CD4-positive, alpha-beta T cell (primary cell): ENCODE measurements around the gene ONECUT1. TPM values are rescaled to one million over a fixed set of nuclear protein-coding genes. Genes with fewer than 3 reads are reported as not detected.

ENCODE experiments used
- ATAC-seq: fragments of 200-7000 bp; cut with Tn5 transposase; one replicate; pipeline ENCODE4 v1.10.0; 2022; ENCODE audit warnings: mild to moderate bottlenecking; ENCODE audit not compliant: poor library complexity
- CTCF ChIA-PET: fragments of 350-600 bp; sonication (Branson Sonifier 250); formaldehyde crosslinking; loops from one replicate; lab custom pipeline; 2021; ENCODE audit warnings: antibody characterized with exemption, inconsistent platforms; lab: Charles Lee
- POLR2A ChIA-PET: fragments of 350-600 bp; sonication (Branson Sonifier 250); formaldehyde crosslinking; loops from one replicate; lab custom pipeline; 2021; ENCODE audit warnings: antibody characterized with exemption, inconsistent platforms; lab: Charles Lee
- DNase-seq, 14 experiments: peaks; one replicate each; pipeline ENCODE4 v3.0.0-alpha.2; 2013 to 2020; ENCODE audit warnings: mixed read lengths in 2 of 14
- H3K27ac ChIP-seq, 2 donors: one replicate each; pipeline versions ENCODE4 v1.5.1 to v1.7.0; 2013; ENCODE audit warnings: low read length in 2 of 2, low read depth in 1 of 2, mild to moderate bottlenecking in 1 of 2
- H3K27me3 ChIP-seq, 2 experiments: 1 replicate in 1 of 2; 2 replicates in 1 of 2; pipeline versions ENCODE4 v1.6.1 to v1.7.0; 2013; ENCODE audit warnings: low read length in 2 of 2, control low read depth in 1 of 2, mild to moderate bottlenecking in 1 of 2, moderate library complexity in 1 of 2; ENCODE audit not compliant: insufficient read depth in 2 of 2, control insufficient read depth in 1 of 2
- H3K36me3 ChIP-seq: one replicate; pipeline ENCODE4 v1.6.1; 2013; ENCODE audit warnings: low read length, control low read depth; ENCODE audit not compliant: insufficient read depth
- H3K4me1 ChIP-seq: one replicate; pipeline ENCODE4 v1.6.1; 2013; ENCODE audit warnings: low read length, control low read depth; ENCODE audit not compliant: insufficient read depth
- H3K4me3 ChIP-seq: one replicate; pipeline ENCODE4 v1.5.1; 2013; ENCODE audit warnings: mild to moderate bottlenecking, low read length, moderate library complexity
- H3K9me3 ChIP-seq, 2 experiments: 1 replicate in 1 of 2; 2 replicates in 1 of 2; pipeline versions ENCODE4 v1.6.1 to v1.7.0; 2013; ENCODE audit warnings: low read length in 2 of 2, mild to moderate bottlenecking in 2 of 2, control low read depth in 1 of 2, moderate library complexity in 1 of 2; ENCODE audit not compliant: control insufficient read depth in 1 of 2, insufficient read depth in 1 of 2
- H3K27ac Mint-ChIP-seq: one replicate; pipeline ENCODE4 v1.8.0; 2020; ENCODE audit warnings: mixed read lengths
- H3K27me3 Mint-ChIP-seq: one replicate; pipeline ENCODE4 v1.8.0; 2021; ENCODE audit warnings: mixed read lengths
- H3K36me3 Mint-ChIP-seq: one replicate; pipeline ENCODE4 v1.8.0; 2021; ENCODE audit warnings: low read depth, mixed read lengths
- H3K4me1 Mint-ChIP-seq: one replicate; pipeline ENCODE4 v1.8.0; 2021; ENCODE audit warnings: low read depth, mixed read lengths
- H3K4me3 Mint-ChIP-seq: one replicate; pipeline ENCODE4 v1.8.0; 2020; ENCODE audit warnings: mild to moderate bottlenecking, mixed read lengths
- H3K9me3 Mint-ChIP-seq: one replicate; pipeline ENCODE4 v1.8.0; 2020; ENCODE audit warnings: mixed read lengths
- CTCF ChIP-seq: fragments of 200-600 bp; IDR thresholded peaks from one replicate; pipeline ENCODE4 v1.8.0; 2022; ENCODE audit warnings: antibody characterized with exemption, mild to moderate bottlenecking
- intact Hi-C, 2 experiments: fragments of 100-400 bp; cut with DNase I in 1 of 2; cut with micrococcal nuclease in 1 of 2; formaldehyde crosslinking; loops; one replicate each; pipeline versions ENCODE4 v1.15.1 to v1.9.0; 2023 to 2025; cut with DNase I, micrococcal nuclease
- total RNA-seq, 174 experiments: library from RNA in 2 of 174; stranded (reverse) in 2 of 174; gene quantifications; one replicate each; pipeline ENCODE4 v1.2.3 and lab custom pipeline; 2021 to 2026

ONECUT1 gene
- total RNA-seq, 2 experiments from 2014 or later, result not detected

DNA sequence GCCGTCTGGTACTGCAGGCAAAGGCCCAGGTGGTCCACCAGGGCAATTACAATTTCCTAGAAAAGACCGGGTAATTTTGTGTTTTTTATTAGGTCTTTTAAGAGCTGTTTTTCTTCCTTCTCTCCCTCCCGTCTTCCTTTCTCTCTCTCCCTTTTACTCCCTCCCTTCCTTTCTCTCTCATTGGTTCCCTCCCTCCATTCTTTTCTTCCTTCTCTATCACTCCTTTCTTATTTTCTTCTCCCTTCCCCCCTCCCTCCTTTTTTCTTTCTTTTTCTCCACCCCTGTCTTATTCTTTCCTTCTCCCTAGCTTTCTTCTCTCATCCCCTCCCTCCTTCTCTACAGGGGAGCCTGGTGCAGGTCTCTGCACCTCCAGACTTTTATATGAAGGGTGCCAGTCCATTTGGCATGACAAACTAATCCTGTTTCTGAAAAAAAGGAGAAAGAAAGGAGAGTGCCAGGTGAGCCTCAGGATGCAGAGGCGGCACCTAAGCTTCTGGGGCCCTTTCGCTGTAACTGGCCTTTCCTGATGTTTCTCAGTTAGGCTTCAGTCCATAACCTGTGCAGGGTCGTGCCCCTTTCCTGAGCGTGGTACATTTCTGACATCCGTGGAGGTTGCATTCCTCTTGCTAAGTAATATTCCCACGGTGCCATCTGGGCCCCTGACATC lies 9.1 kb upstream of the ONECUT1 start:
- Mint-ChIP-seq H3K27me3 (peaks cover 98% of the 10 kb centered on the region), H3K4me1 (peaks cover 60% of the 10 kb centered on the region), H3K36me3 (no peaks in the 10 kb centered on the region), H3K4me3 (no peak overlapping the region), H3K27ac (no peak overlapping the region), H3K9me3 (no peaks in the 10 kb centered on the region)
- H3K27ac ChIP-seq, result no peak overlapping the region
- no peak for TF ChIP-seq CTCF
- no peak for ATAC-seq
- H3K9me3 ChIP-seq, result peaks cover 10 to 55% of the 10 kb centered on the region in 2 experiments
- H3K4me3 ChIP-seq, result no peak overlapping the region
- H3K36me3 ChIP-seq, result no peaks in the 10 kb centered on the region
- CTCF ChIA-PET, result no interaction called here
- intact Hi-C loops, result no loop called here
- POLR2A ChIA-PET, result interaction anchor here (1.6 kb wide), 1 partner anchor 10 kb away, joined by 4 read pairs; no protein-coding TSS in a partner anchor
- no peak for DNase-seq
- peaks cover 48% of the 10 kb centered on the region for H3K4me1 ChIP-seq
- peaks cover 96 to 100% of the 10 kb centered on the region in 2 experiments for H3K27me3 ChIP-seq

DNA sequence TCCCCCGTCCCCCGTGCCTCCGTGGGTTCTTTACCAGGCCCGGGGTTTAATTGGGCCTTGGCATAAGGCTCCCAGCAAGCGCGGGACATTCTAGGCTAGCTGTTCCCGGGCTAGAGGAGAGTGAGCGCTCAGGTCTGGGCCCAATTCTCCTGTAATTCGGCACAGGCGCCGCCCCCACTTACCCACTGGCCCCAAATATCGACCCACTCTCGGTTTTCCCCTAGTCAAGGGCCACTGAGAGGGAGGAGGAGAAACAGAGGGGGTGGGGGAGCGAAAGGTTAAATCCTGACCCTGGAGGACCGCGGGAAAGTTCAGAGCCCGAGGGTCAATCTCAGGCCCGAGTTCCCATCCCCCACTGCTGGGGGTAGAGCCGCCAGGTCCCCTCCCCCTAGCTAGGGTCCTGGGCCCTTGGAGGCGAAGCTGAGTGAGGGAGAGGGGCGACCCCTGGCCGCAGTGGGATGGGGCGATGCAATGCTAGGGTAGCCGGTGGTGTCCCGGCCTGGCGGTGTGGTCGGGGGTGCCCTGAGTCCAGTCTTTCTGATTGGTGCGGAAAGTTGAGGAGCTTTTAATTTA lies 8.5 kb upstream of the ONECUT1 start:
- no peaks in the 10 kb centered on the region for H3K36me3 Mint-ChIP-seq
- peaks cover 41% of the 10 kb centered on the region for H3K4me1 ChIP-seq
- DNase-seq, result no peak
- no peak for TF ChIP-seq CTCF
- peaks cover 97 to 100% of the 10 kb centered on the region in 2 experiments for H3K27me3 ChIP-seq
- H3K27ac ChIP-seq, result no peak overlapping the region
- POLR2A ChIA-PET, result interaction anchor here (1.6 kb wide), 1 partner anchor 9 kb away, joined by 4 read pairs; no protein-coding TSS in a partner anchor
- H3K4me3 ChIP-seq, result no peak overlapping the region
- ATAC-seq, result no peak
- peaks cover 10 to 58% of the 10 kb centered on the region in 2 experiments for H3K9me3 ChIP-seq
- intact Hi-C loops, result no loop called here
- CTCF ChIA-PET, result no interaction called here
- no peaks in the 10 kb centered on the region for H3K36me3 ChIP-seq
- H3K4me1 Mint-ChIP-seq, result peaks cover 57% of the 10 kb centered on the region
- peaks cover 100% of the 10 kb centered on the region for H3K27me3 Mint-ChIP-seq
- H3K4me3 Mint-ChIP-seq, result no peak overlapping the region
- no peaks in the 10 kb centered on the region for H3K9me3 Mint-ChIP-seq
- H3K27ac Mint-ChIP-seq, result no peak overlapping the region

GRCh38 chr15:52797625-52798501 lies 7.7 kb upstream of the ONECUT1 start:
- no peaks in the 10 kb centered on the region for H3K36me3 Mint-ChIP-seq
- Histone ChIP-seq H3K27me3 (peaks cover 96 to 99% of the 10 kb centered on the region in 2 experiments), H3K4me3 (no peak overlapping the region), H3K9me3 (peaks cover 10 to 58% of the 10 kb centered on the region in 2 experiments), H3K27ac (no peak overlapping the region), H3K36me3 (no peaks in the 10 kb centered on the region), H3K4me1 (peaks cover 38% of the 10 kb centered on the region)
- ATAC-seq, result no peak
- intact Hi-C loops, result no loop called here
- peaks cover 50% of the 10 kb centered on the region for H3K4me1 Mint-ChIP-seq
- no peak overlapping the region for H3K27ac Mint-ChIP-seq
- CTCF ChIA-PET, result interaction anchor here (1.5 kb wide), 1 partner anchor 11 kb away, joined by 4 read pairs; no protein-coding TSS in a partner anchor
- no peak for TF ChIP-seq CTCF
- POLR2A ChIA-PET, result no interaction called here
- H3K27me3 Mint-ChIP-seq, result peaks cover 100% of the 10 kb centered on the region
- no peak overlapping the region for H3K4me3 Mint-ChIP-seq
- no peak for DNase-seq
- no peaks in the 10 kb centered on the region for H3K9me3 Mint-ChIP-seq
